Smooth muscle cell (in vitro differentiated cells): ENCODE measurements around the gene TNFSF15. TPM values are rescaled to one million over a fixed set of nuclear protein-coding genes. Genes with fewer than 3 reads are reported as not detected.

ENCODE experiments used
- DNase-seq: peaks from one replicate; lab custom pipeline; 2025; ENCODE audit not compliant: unreplicated experiment; lab: John Stamatoyannopoulos, UW
- H2AFZ ChIP-seq: fragments of 200-600 bp; sonication (generic); 2 replicates; pipeline ENCODE4 v1.6.0; 2016; ENCODE audit warnings: antibody characterized with exemption, low read depth, mild to moderate bottlenecking
- H3F3A ChIP-seq: fragments of 200-600 bp; sonication (generic); 2 replicates; pipeline ENCODE4 v1.6.0; 2017; ENCODE audit warnings: antibody characterized with exemption, low read depth
- H3K27ac ChIP-seq: fragments of 200-600 bp; sonication (generic); 2 replicates; pipeline ENCODE4 v1.5.1; 2016; ENCODE audit warnings: low read depth, mild to moderate bottlenecking
- H3K27me3 ChIP-seq: fragments of 200-600 bp; sonication (generic); 2 replicates; pipeline ENCODE4 v1.6.1; 2016; ENCODE audit warnings: low read depth, mild to moderate bottlenecking
- H3K36me3 ChIP-seq: fragments of 200-600 bp; sonication (generic); 2 replicates; pipeline ENCODE4 v1.5.1; 2016; ENCODE audit warnings: low read depth
- H3K4me1 ChIP-seq: fragments of 200-600 bp; sonication (generic); 2 replicates; pipeline ENCODE4 v1.5.1; 2016; ENCODE audit warnings: low read depth
- H3K4me2 ChIP-seq: fragments of 200-600 bp; sonication (generic); 2 replicates; pipeline ENCODE4 v1.6.0; 2016; ENCODE audit warnings: mild to moderate bottlenecking
- H3K4me3 ChIP-seq: fragments of 200-600 bp; sonication (generic); 2 replicates; pipeline ENCODE4 v1.5.1; 2016; ENCODE audit warnings: mild to moderate bottlenecking
- H3K79me2 ChIP-seq: fragments of 200-600 bp; sonication (generic); 2 replicates; pipeline ENCODE4 v1.6.0; 2016; ENCODE audit warnings: low read depth, mild to moderate bottlenecking
- H3K9ac ChIP-seq: fragments of 200-600 bp; sonication (generic); 2 replicates; pipeline ENCODE4 v1.6.0; 2016; ENCODE audit warnings: low read depth
- H3K9me3 ChIP-seq: fragments of 200-600 bp; sonication (generic); replicated peaks from 2 replicates; pipeline ENCODE4 v1.5.1; 2016; ENCODE audit warnings: low read depth
- H4K20me1 ChIP-seq: fragments of 200-600 bp; sonication (generic); 2 replicates; pipeline ENCODE4 v1.6.0; 2016; ENCODE audit warnings: low read depth
- CTCF ChIP-seq: fragments of 200-600 bp; sonication (generic); IDR thresholded peaks from 2 replicates; pipeline ENCODE4 v1.5.1; 2017; ENCODE audit warnings: borderline replicate concordance, mild to moderate bottlenecking, antibody characterized with exemption; ENCODE audit not compliant: insufficient read depth, poor library complexity, severe bottlenecking
- WGBS: methylation state at CpG from one replicate; pipeline ENCODE4 v1.1.7; 2016; ENCODE audit warnings: low lambda C conversion rate; 5-methylcytosine and 5-hydroxymethylcytosine counted together
- polyA plus RNA-seq: library from polyadenylated mRNA; unstranded; fragments of >200 nt; fragmentation: Nextera tagmentation; extraction: Ambion mirVana; gene quantifications from 2 replicates; pipeline ENCODE4 v1.2.1, GENCODE V29; 2016
- total RNA-seq: library from RNA; depleted of rRNA; stranded (reverse); fragments of >200 nt; gene quantifications from 2 replicates; pipeline ENCODE4 v1.2.3, GENCODE V29; 2014

Gene TNFSF15
- total and polyA plus RNA-seq, 2 experiments from 2014 or later: 2.3 to 5.5 TPM

- no peaks in the 10 kb centered on the region for H3K27me3 ChIP-seq
- WGBS: 64% methylated on average over 2 of the region's 2 CpGs
These were observed 5.9 kb downstream of the TNFSF15 start for GRCh38 chr9:114799925-114800324.

GRCh38 chr9:114799441-114799840, 6.4 kb downstream of the TNFSF15 start:
- TF ChIP-seq CTCF: no peak
- WGBS: 44% methylated on average over 5 of the region's 5 CpGs
- no peak overlapping the region for H3K4me2 ChIP-seq

More at GRCh38 chr9:114799925-114800324, 5.9 kb downstream of the TNFSF15 start:
- no peak for TF ChIP-seq CTCF
- Histone ChIP-seq H3K4me2 (no peak overlapping the region), H2AFZ (no peak overlapping the region), H3K9me3 (no peaks in the 10 kb centered on the region), H3F3A (no peaks in the 10 kb centered on the region), H3K4me1 (peaks cover 21% of the 10 kb centered on the region), H3K4me3 (no peak overlapping the region), H4K20me1 (no peaks in the 10 kb centered on the region), H3K9ac (no peak overlapping the region), H3K27ac (no peak overlapping the region), H3K36me3 (no peaks in the 10 kb centered on the region), H3K79me2 (no peaks in the 10 kb centered on the region)
- DNase-seq: no peak

GRCh38 chr9:114798780-114799427, 6.9 kb downstream of the TNFSF15 start:
- Histone ChIP-seq H3K9me3 (no peaks in the 10 kb centered on the region), H3K4me1 (peaks cover 13% of the 10 kb centered on the region), H3K36me3 (no peaks in the 10 kb centered on the region), H3F3A (no peaks in the 10 kb centered on the region), H3K27ac (no peak overlapping the region), H3K4me3 (no peak overlapping the region), H3K9ac (no peak overlapping the region), H3K79me2 (no peaks in the 10 kb centered on the region), H3K4me2 (no peak overlapping the region), H3K27me3 (no peaks in the 10 kb centered on the region), H4K20me1 (no peaks in the 10 kb centered on the region), H2AFZ (no peak overlapping the region)
- TF ChIP-seq CTCF: no peak
- no peak for DNase-seq
- 76% methylated on average over 2 of the region's 2 CpGs for WGBS

More at GRCh38 chr9:114799441-114799840, 6.4 kb downstream of the TNFSF15 start:
- DNase-seq: no peak
- no peak overlapping the region for H3K4me3 ChIP-seq
- H3K79me2 ChIP-seq: no peaks in the 10 kb centered on the region
- H3K9ac ChIP-seq: no peak overlapping the region
- no peaks in the 10 kb centered on the region for H3K9me3 ChIP-seq
- H3F3A ChIP-seq: no peaks in the 10 kb centered on the region
- no peak overlapping the region for H2AFZ ChIP-seq
- H3K27me3 ChIP-seq: no peaks in the 10 kb centered on the region
- H4K20me1 ChIP-seq: no peaks in the 10 kb centered on the region
- no peaks in the 10 kb centered on the region for H3K36me3 ChIP-seq
- no peak overlapping the region for H3K27ac ChIP-seq
- H3K4me1 ChIP-seq: peaks cover 18% of the 10 kb centered on the region

- Histone ChIP-seq H4K20me1 (no peaks in the 10 kb centered on the region), H3K9ac (no peak overlapping the region), H3K4me2 (no peak overlapping the region), H3K27me3 (no peaks in the 10 kb centered on the region), H3K4me1 (peaks cover 7% of the 10 kb centered on the region), H3K79me2 (no peaks in the 10 kb centered on the region), H3K4me3 (no peak overlapping the region), H2AFZ (no peak overlapping the region), H3K36me3 (no peaks in the 10 kb centered on the region), H3K9me3 (no peaks in the 10 kb centered on the region), H3K27ac (no peak overlapping the region), H3F3A (no peaks in the 10 kb centered on the region)
- no peak for TF ChIP-seq CTCF
- DNase-seq: no peak
- 81% methylated on average over 1 of the region's 1 CpG for WGBS
These were observed 7.7 kb downstream of the TNFSF15 start for GRCh38 chr9:114798101-114798500.
